NB4 (cell line): ENCODE results near the gene ARAP3.

Source experiments
- DNase-seq: peaks from one replicate; pipeline ENCODE4 v3.0.0; 2010; ENCODE audit warnings: low read depth
- H3K4me3 ChIP-seq: one replicate; pipeline ENCODE4 v1.5.1; 2011; ENCODE audit warnings: mild to moderate bottlenecking, low read depth, low read length, moderate library complexity
- MYC ChIP-seq: IDR thresholded peaks from 2 replicates; pipeline ENCODE4 v1.6.1; 2011; ENCODE audit warnings: low read depth, low read length
- POLR2A ChIP-seq: IDR thresholded peaks from 2 replicates; pipeline ENCODE4 v1.6.1; 2011; ENCODE audit warnings: mild to moderate bottlenecking; ENCODE audit not compliant: insufficient read length; ENCODE audit errors: extremely low read depth
- TF ChIP-seq, protein P1 (sequence below): IDR thresholded peaks from one replicate; pipeline ENCODE4 v1.5.1; 2012; ENCODE audit warnings: low read depth, low read length
- TF ChIP-seq, protein P2 (sequence below): IDR thresholded peaks from 2 replicates; pipeline ENCODE4 v1.6.1; 2011; ENCODE audit warnings: low read depth, low read length

Gene ARAP3

DNA sequence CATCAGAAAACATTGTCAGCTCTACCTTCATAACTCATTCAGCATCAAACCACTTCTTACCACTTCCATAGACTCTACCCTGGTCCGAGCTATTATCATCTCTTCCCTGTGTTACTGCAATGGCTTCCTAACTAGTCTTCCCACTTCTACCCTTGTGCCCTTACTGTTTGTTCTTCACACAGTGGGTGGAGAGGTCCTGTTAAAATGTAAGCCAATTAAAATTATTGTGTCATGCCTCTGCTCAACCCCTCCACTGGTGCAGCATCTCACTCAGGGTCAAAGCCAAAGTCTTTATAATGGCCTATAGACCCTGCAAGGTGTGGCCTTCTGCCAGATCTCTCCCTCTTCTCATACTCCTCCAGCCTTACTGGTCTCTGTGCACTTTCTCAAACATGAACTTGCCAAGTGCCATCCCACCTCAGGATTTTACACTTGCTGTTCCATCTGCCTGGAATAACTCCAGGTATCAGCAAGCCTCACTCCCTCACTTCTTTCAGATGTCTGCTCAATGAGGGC lies 22.8 kb upstream of the ARAP3 start:
- TF ChIP-seq MYC (no peak), POLR2A (no peak)
- TF ChIP-seq, protein P1, sequence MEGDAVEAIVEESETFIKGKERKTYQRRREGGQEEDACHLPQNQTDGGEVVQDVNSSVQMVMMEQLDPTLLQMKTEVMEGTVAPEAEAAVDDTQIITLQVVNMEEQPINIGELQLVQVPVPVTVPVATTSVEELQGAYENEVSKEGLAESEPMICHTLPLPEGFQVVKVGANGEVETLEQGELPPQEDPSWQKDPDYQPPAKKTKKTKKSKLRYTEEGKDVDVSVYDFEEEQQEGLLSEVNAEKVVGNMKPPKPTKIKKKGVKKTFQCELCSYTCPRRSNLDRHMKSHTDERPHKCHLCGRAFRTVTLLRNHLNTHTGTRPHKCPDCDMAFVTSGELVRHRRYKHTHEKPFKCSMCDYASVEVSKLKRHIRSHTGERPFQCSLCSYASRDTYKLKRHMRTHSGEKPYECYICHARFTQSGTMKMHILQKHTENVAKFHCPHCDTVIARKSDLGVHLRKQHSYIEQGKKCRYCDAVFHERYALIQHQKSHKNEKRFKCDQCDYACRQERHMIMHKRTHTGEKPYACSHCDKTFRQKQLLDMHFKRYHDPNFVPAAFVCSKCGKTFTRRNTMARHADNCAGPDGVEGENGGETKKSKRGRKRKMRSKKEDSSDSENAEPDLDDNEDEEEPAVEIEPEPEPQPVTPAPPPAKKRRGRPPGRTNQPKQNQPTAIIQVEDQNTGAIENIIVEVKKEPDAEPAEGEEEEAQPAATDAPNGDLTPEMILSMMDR: no peak
- TF ChIP-seq, protein P2, sequence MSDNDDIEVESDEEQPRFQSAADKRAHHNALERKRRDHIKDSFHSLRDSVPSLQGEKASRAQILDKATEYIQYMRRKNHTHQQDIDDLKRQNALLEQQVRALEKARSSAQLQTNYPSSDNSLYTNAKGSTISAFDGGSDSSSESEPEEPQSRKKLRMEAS: no peak
- DNase-seq: no peak
- H3K4me3 ChIP-seq: no peak overlapping the region

DNA sequence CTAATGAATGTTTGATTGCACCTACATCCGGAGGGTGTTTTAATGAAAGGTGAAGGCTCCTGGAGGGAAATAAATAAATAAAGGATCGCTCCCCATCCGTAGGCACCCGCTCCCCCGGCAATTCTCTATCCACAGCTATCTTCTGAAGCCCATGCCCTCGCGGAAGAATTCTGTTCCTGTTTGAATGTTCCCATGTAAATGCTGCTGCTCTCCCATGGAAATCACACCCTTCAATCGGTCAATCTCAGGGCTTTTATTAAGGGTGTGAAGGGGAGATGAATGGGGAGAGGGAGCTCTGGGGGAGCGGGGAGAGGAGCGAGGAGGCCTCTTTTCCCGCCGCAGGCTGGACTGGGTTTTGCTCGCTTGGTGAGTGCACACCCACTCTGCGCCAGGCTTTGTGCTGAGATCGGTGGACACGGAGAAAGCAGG lies 21.1 kb upstream of the ARAP3 start:
- H3K4me3 ChIP-seq: no peak overlapping the region
- DNase-seq: no peak
- TF ChIP-seq, protein P2: no peak
- TF ChIP-seq POLR2A (no peak), MYC (no peak)
- TF ChIP-seq, protein P1: no peak

DNA sequence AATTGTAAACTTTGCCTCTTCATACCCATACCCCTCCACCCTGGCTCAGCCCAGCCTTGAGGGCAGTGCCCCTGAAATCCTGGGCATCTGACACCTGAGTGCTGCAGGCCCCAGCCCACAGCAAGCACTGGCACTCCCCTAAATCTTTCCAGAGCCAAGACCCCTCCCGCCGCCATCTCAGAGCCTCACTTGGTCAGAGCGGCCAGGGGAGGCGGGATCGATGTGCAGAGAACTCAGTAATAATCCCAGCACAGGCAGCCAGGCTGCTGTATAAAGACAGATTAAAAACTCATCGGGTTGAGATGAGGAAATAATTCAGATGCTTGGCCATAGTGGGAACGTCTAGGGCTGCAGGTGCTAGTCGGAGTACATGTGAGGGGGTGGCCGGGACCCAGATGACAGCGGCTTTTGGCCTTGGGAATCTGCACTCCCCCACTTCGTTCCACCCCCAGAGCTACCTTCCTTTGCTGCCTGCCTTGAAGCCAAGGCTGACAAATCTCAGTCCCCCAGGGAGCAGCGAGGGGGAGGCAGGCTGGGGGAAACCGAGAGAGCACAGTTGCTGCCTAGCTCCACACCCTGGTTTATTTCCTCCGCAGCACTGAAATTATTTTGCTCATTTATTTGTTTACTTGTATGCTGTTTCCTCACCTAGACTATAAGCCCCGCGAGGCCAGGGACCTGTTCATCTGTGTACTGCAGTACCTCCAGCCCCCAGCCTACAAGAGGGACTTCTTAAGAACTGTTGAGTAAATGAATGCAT lies 19.5 kb upstream of the ARAP3 start:
- H3K4me3 ChIP-seq: no peak overlapping the region
- DNase-seq: no peak
- TF ChIP-seq, protein P2: no peak
- TF ChIP-seq POLR2A (no peak), MYC (no peak)
- TF ChIP-seq, protein P1: no peak

DNA sequence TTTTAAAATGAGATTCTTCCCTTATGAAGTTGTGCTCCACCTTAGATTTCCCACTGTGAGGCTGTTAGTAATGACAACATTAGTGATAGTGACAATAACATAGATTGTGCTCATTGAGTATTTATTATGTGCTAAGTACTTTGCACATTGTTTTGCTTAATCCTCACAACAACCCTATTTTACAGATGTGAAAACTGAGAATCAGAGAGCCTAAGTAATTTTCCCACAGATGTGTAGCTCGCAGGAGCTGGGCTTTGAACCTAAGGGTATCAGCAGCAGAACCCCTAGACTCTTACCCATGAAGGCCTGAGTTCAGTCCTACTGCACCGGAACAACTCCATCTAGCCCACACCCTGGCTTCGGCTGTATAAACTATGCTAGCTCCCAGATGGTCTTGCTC lies 15.6 kb upstream of the ARAP3 start:
- DNase-seq: no peak
- TF ChIP-seq, protein P1: no peak
- TF ChIP-seq MYC (no peak), POLR2A (no peak)
- TF ChIP-seq, protein P2: no peak
- no peak overlapping the region for H3K4me3 ChIP-seq

DNA sequence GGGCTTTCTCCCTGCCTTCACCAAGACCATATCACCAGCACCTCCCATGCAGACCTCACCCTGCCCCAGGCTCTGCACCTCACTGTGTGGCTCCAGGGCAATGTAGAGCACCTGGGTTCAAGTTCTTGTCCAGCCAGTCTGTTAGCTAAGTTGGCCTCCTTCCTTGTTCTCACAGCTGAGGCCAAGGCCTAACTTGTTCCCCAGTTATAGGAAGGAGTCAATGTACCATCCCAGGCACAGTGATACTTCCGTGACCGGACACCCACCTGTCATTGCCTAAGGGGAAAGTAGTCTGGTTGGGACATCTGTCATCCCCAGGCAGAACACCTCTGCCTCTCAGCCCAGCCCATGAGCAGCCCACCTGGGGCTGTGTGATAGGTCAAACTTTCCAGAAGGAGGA lies 14.4 kb upstream of the ARAP3 start:
- TF ChIP-seq, protein P1: no peak
- TF ChIP-seq, protein P2: no peak
- TF ChIP-seq MYC: no peak
- TF ChIP-seq POLR2A: no peak
- no peak for DNase-seq
- H3K4me3 ChIP-seq: no peak overlapping the region
